CD8-positive, alpha-beta memory T cell (primary cell): ENCODE measurements around the gene CETP. TPM values are rescaled to one million over a fixed set of nuclear protein-coding genes. Genes with fewer than 3 reads are reported as not detected.
"Not testable (repeated sequence)": the region's sequence is repeated elsewhere in the genome, so short reads cannot be mapped to it uniquely, and the experiment has no call there.

Source experiments
- CTCF ChIA-PET: fragments of 350-600 bp; sonication (Branson Sonifier 250); formaldehyde crosslinking; loops from one replicate; lab custom pipeline; 2021; ENCODE audit warnings: antibody characterized with exemption; lab: Charles Lee
- POLR2A ChIA-PET: fragments of 350-600 bp; sonication (Branson Sonifier 250); formaldehyde crosslinking; loops from one replicate; lab custom pipeline; 2021; ENCODE audit warnings: antibody characterized with exemption; lab: Charles Lee
- DNase-seq, 5 donors: peaks; one replicate each; pipeline versions ENCODE4 v3.0.0 to v3.0.0-alpha.2; 2020 to 2022; ENCODE audit warnings: mixed read lengths in 1 of 5
- H3K27ac ChIP-seq: one replicate; pipeline ENCODE4 v1.7.0; 2013; ENCODE audit warnings: low read depth, mild to moderate bottlenecking, low read length, moderate library complexity
- H3K27me3 ChIP-seq: 2 replicates; pipeline ENCODE4 v1.7.0; 2013; ENCODE audit warnings: low read length, mild to moderate bottlenecking; ENCODE audit not compliant: insufficient read depth, poor library complexity, severe bottlenecking
- H3K36me3 ChIP-seq: 2 replicates; pipeline ENCODE4 v1.7.0; 2013; ENCODE audit warnings: mild to moderate bottlenecking, low read length, moderate library complexity; ENCODE audit not compliant: insufficient read depth
- H3K4me1 ChIP-seq: 2 replicates; pipeline ENCODE4 v1.7.0; 2013; ENCODE audit warnings: mild to moderate bottlenecking, low read length, moderate library complexity; ENCODE audit not compliant: insufficient read depth
- H3K4me3 ChIP-seq: 2 replicates; pipeline ENCODE4 v1.7.0; 2013; ENCODE audit warnings: mild to moderate bottlenecking, low read length
- H3K9me3 ChIP-seq: 2 replicates; pipeline ENCODE4 v1.7.0; 2013; ENCODE audit warnings: mild to moderate bottlenecking, low read length
- H3K27ac Mint-ChIP-seq, 8 donors: one replicate each; pipeline ENCODE4 v1.8.0; 2020 to 2021; ENCODE audit warnings: mixed read lengths in 8 of 8, mild to moderate bottlenecking in 6 of 8, inconsistent platforms in 3 of 8, moderate library complexity in 3 of 8
- H3K27me3 Mint-ChIP-seq, 2 donors: one replicate each; pipeline ENCODE4 v1.8.0; 2020 to 2021; ENCODE audit warnings: mixed read lengths in 2 of 2, mild to moderate bottlenecking in 1 of 2, moderate library complexity in 1 of 2
- H3K36me3 Mint-ChIP-seq, 3 donors: one replicate each; pipeline ENCODE4 v1.8.0; 2020 to 2021; ENCODE audit warnings: mixed read lengths in 3 of 3, inconsistent platforms in 1 of 3, mild to moderate bottlenecking in 1 of 3
- H3K4me1 Mint-ChIP-seq, 3 donors: one replicate each; pipeline ENCODE4 v1.8.0; 2020 to 2021; ENCODE audit warnings: mixed read lengths in 3 of 3, inconsistent platforms in 1 of 3, mild to moderate bottlenecking in 1 of 3
- H3K4me3 Mint-ChIP-seq, 7 donors: one replicate each; pipeline ENCODE4 v1.8.0; 2020 to 2021; ENCODE audit warnings: mixed read lengths in 7 of 7, mild to moderate bottlenecking in 6 of 7, moderate library complexity in 4 of 7, inconsistent platforms in 2 of 7
- H3K9me3 Mint-ChIP-seq, 5 donors: one replicate each; pipeline ENCODE4 v1.8.0; 2020 to 2022; ENCODE audit warnings: mixed read lengths in 5 of 5, mild to moderate bottlenecking in 3 of 5, moderate library complexity in 2 of 5, inconsistent platforms in 1 of 5
- polyA plus RNA-seq: library from polyadenylated mRNA; unstranded; fragments of 300-500 nt; fragmentation: Illumina TruSeq; gene quantifications from one replicate; pipeline ENCODE4 v1.2.3, GENCODE V29; 2021
- total RNA-seq, 2 experiments: library from RNA; stranded (reverse); gene quantifications; one replicate each; pipeline ENCODE4 v1.2.3, GENCODE V29; 2021

Gene CETP
- total and polyA plus RNA-seq, 3 experiments from 2014 or later = not detected

GRCh38 chr16:56985962-56986360 lies 24.2 kb downstream of the CETP start:
- Mint-ChIP-seq H3K27me3 (no peaks in the 10 kb centered on the region), H3K27ac (peak overlapping the region; percentile 50 to 98 (median 90)), H3K9me3 (no peaks in the 10 kb centered on the region), H3K36me3 (peaks cover 3 to 61% (median 15%) of the 10 kb centered on the region in 3 donors), H3K4me3 (peak overlapping the region in 6 of 7 donors; percentile 23 to 100 (median 52)), H3K4me1 (peaks cover 67 to 83% (median 72%) of the 10 kb centered on the region in 3 donors)
- H3K4me3 ChIP-seq = no peak overlapping the region
- ChIA-PET POLR2A (interaction anchor here (4.6 kb wide), 1 partner anchor 55 kb away, joined by 34 read pairs; no protein-coding TSS in a partner anchor), CTCF (interaction anchor here (0.9 to 8.9 kb wide), 4 partner anchors 9 to 21 kb away, joined by 3 to 80 read pairs (median 8); no protein-coding TSS in a partner anchor)
- H3K36me3 ChIP-seq = peaks cover 11% of the 10 kb centered on the region
- H3K9me3 ChIP-seq = no peaks in the 10 kb centered on the region
- no peak overlapping the region for H3K27ac ChIP-seq
- no peaks in the 10 kb centered on the region for H3K27me3 ChIP-seq
- peaks cover 64% of the 10 kb centered on the region for H3K4me1 ChIP-seq
- DNase-seq = peak in 1 of 5 donors; percentile 24

GRCh38 chr16:56986361-56986760 lies 24.6 kb downstream of the CETP start:
- no peaks in the 10 kb centered on the region for H3K9me3 ChIP-seq
- Mint-ChIP-seq H3K36me3 (peaks cover 4 to 60% (median 15%) of the 10 kb centered on the region in 3 donors), H3K9me3 (no peaks in the 10 kb centered on the region), H3K4me3 (peak overlapping the region; percentile 36 to 100 (median 98)), H3K27me3 (no peaks in the 10 kb centered on the region), H3K4me1 (peaks cover 64 to 81% (median 70%) of the 10 kb centered on the region in 3 donors), H3K27ac (peak overlapping the region; percentile 77 to 99 (median 95))
- DNase-seq = peak in 1 of 5 donors; percentile 26
- CTCF ChIA-PET = interaction anchor here (0.9 to 8.9 kb wide), 6 partner anchors 10 to 59 kb away, joined by 3 to 80 read pairs (median 4); no protein-coding TSS in a partner anchor
- peaks cover 64% of the 10 kb centered on the region for H3K4me1 ChIP-seq
- H3K27ac ChIP-seq = no peak overlapping the region
- H3K27me3 ChIP-seq = no peaks in the 10 kb centered on the region
- H3K4me3 ChIP-seq = no peak overlapping the region
- peaks cover 11% of the 10 kb centered on the region for H3K36me3 ChIP-seq
- POLR2A ChIA-PET = interaction anchor here (4.6 kb wide), 1 partner anchor 54 kb away, joined by 34 read pairs; no protein-coding TSS in a partner anchor

- ChIA-PET POLR2A (interaction anchor here (0.7 to 4.6 kb wide), 2 partner anchors 54 to 199 kb away, joined by 3 to 34 read pairs; partner anchors contain the start of gene PSME3IP1), CTCF (interaction anchor here (1.1 to 8.9 kb wide), 6 partner anchors 10 to 59 kb away, joined by 3 to 80 read pairs (median 4); no protein-coding TSS in a partner anchor)
- Histone ChIP-seq H3K4me3 (peak overlapping the region; percentile 88), H3K36me3 (peaks cover 11% of the 10 kb centered on the region), H3K4me1 (peaks cover 67% of the 10 kb centered on the region)
- H3K27me3 ChIP-seq, H3K27ac ChIP-seq, H3K9me3 Mint-ChIP-seq, H3K9me3 ChIP-seq, H3K27me3 Mint-ChIP-seq: not testable (repeated sequence)
- Mint-ChIP-seq H3K4me1 (peaks cover 63 to 79% (median 70%) of the 10 kb centered on the region in 3 donors), H3K36me3 (peaks cover 7 to 58% (median 19%) of the 10 kb centered on the region in 3 donors), H3K27ac (peak overlapping the region; percentile 77 to 99 (median 94)), H3K4me3 (peak overlapping the region; percentile 98 to 100 (median 99))
- DNase-seq = peak in 1 of 5 donors; percentile 14
These were observed 25.2 kb downstream of the CETP start for GRCh38 chr16:56986908-56987307.

GRCh38 chr16:56987692-56988091 lies 25.9 kb downstream of the CETP start:
- H3K4me3 ChIP-seq = peak overlapping the region; percentile 88
- H3K4me1 Mint-ChIP-seq = peaks cover 59 to 79% (median 68%) of the 10 kb centered on the region in 3 donors
- H3K4me3 Mint-ChIP-seq = peak overlapping the region; percentile 98 to 100 (median 99)
- ChIA-PET CTCF (interaction anchor here (1.1 to 8.9 kb wide), 8 partner anchors 11 to 58 kb away, joined by 3 to 80 read pairs (median 5); no protein-coding TSS in a partner anchor), POLR2A (interaction anchor here (0.7 to 4.6 kb wide), 3 partner anchors 36 to 198 kb away, joined by 3 to 34 read pairs (median 27); partner anchors contain the start of gene PSME3IP1)
- peak overlapping the region; percentile 66 to 99 (median 96) for H3K27ac Mint-ChIP-seq
- peaks cover 11% of the 10 kb centered on the region for H3K36me3 ChIP-seq
- peaks cover 63% of the 10 kb centered on the region for H3K4me1 ChIP-seq
- no peak for DNase-seq
- no peaks in the 10 kb centered on the region for H3K9me3 ChIP-seq
- no peak overlapping the region for H3K27ac ChIP-seq
- no peaks in the 10 kb centered on the region for H3K27me3 Mint-ChIP-seq
- no peaks in the 10 kb centered on the region for H3K9me3 Mint-ChIP-seq
- H3K27me3 ChIP-seq = no peaks in the 10 kb centered on the region
- peaks cover 10 to 54% (median 20%) of the 10 kb centered on the region in 3 donors for H3K36me3 Mint-ChIP-seq

GRCh38 chr16:56988161-56988947 lies 26.6 kb downstream of the CETP start:
- Histone ChIP-seq H3K4me3 (peak overlapping the region; percentile 88), H3K4me1 (peaks cover 62% of the 10 kb centered on the region), H3K27ac (peak overlapping the region; percentile 81), H3K27me3 (no peaks in the 10 kb centered on the region), H3K36me3 (peaks cover 13% of the 10 kb centered on the region), H3K9me3 (no peaks in the 10 kb centered on the region)
- Mint-ChIP-seq H3K4me1 (peaks cover 64 to 79% (median 70%) of the 10 kb centered on the region in 3 donors), H3K36me3 (peaks cover 10 to 53% (median 21%) of the 10 kb centered on the region in 3 donors), H3K9me3 (no peaks in the 10 kb centered on the region), H3K27ac (peak overlapping the region; percentile 94 to 100 (median 98)), H3K27me3 (no peaks in the 10 kb centered on the region), H3K4me3 (peak overlapping the region; percentile 98 to 100 (median 99))
- CTCF ChIA-PET = interaction anchor here (0.9 to 8.9 kb wide), 12 partner anchors 10 to 96 kb away, joined by 3 to 80 read pairs (median 6); no protein-coding TSS in a partner anchor
- POLR2A ChIA-PET = interaction anchor here (1.3 to 4.6 kb wide), 7 partner anchors 8 to 57 kb away, joined by 3 to 34 read pairs (median 7); no protein-coding TSS in a partner anchor
- DNase-seq = peak in 1 of 5 donors; percentile 22

GRCh38 chr16:56988948-56989945 lies 27.5 kb downstream of the CETP start, which contains the start of gene NLRC5:
Gene NLRC5, plus strand, starts transcription at chr16:56989557. Its CDS starts 31,156 bp downstream, at chr16:57020713.
- Mint-ChIP-seq H3K4me3 (peak within 1 kb of the TSS; percentile 98 to 100 (median 99)), H3K27ac (peak within 1 kb of the TSS; percentile 94 to 100 (median 98)), H3K4me1 (peaks cover 68 to 83% (median 74%) of the 10 kb centered on the region in 3 donors), H3K27me3 (no peaks in the 10 kb centered on the region), H3K36me3 (peaks cover 10 to 57% (median 22%) of the 10 kb centered on the region in 3 donors), H3K9me3 (no peaks in the 10 kb centered on the region)
- H3K4me1 ChIP-seq = peaks cover 62% of the 10 kb centered on the region
- peaks cover 9% of the 10 kb centered on the region for H3K36me3 ChIP-seq
- POLR2A ChIA-PET = interaction anchor here (0.6 to 4.6 kb wide), 21 partner anchors 9 to 197 kb away, joined by 3 to 34 read pairs (median 6); partner anchors contain the start of genes PSME3IP1 and RSPRY1
- no peaks in the 10 kb centered on the region for H3K27me3 ChIP-seq
- CTCF ChIA-PET = interaction anchor here (0.8 to 8.9 kb wide), 15 partner anchors 8 to 95 kb away, joined by 3 to 80 read pairs (median 5); no protein-coding TSS in a partner anchor
- DNase-seq = peak; percentile 85 to 94 (median 87)
- peak within 1 kb of the TSS; percentile 88 for H3K4me3 ChIP-seq
- H3K9me3 ChIP-seq = no peaks in the 10 kb centered on the region
- peak within 1 kb of the TSS; percentile 81 for H3K27ac ChIP-seq
